SK-N-SH (cell line): ENCODE measurements around the gene HTT. TPM values are rescaled to one million over a fixed set of nuclear protein-coding genes. Genes with fewer than 3 reads are reported as not detected.

Experiments
- CTCF ChIA-PET: fragments of 300-600, 350-600 bp; formaldehyde crosslinking; extraction: SDS; loops from one replicate; lab custom pipeline; 2021; lab: Yijun Ruan, JAX
- POLR2A ChIA-PET: fragments of 350-600 bp; sonication (Branson Sonifier 250); formaldehyde crosslinking; extraction: SDS; loops from one replicate; lab custom pipeline; 2020; ENCODE audit warnings: antibody characterized with exemption, inconsistent platforms; lab: Yijun Ruan, JAX
- DNase-seq: peaks from one replicate; pipeline ENCODE4 v3.0.0; 2012
- H2AFZ ChIP-seq: fragments of 200-600 bp; sonication (generic); 2 replicates; pipeline ENCODE4 v1.8.1; 2016; ENCODE audit warnings: antibody characterized with exemption, mild to moderate bottlenecking, low read depth
- H3F3A ChIP-seq: fragments of 200-600 bp; sonication (generic); replicated peaks from 2 replicates; pipeline ENCODE3; 2016; ENCODE audit warnings: antibody characterized with exemption, mild to moderate bottlenecking; ENCODE audit not compliant: insufficient read depth
- H3K27ac ChIP-seq, 2 experiments: fragments of 200-500 bp in 1 of 2; fragments of 200-600 bp in 1 of 2; sonication (Bioruptor generic) in 1 of 2; sonication (generic), shearing (Covaris generic) in 1 of 2; 2 replicates each; pipeline versions ENCODE4 v1.5.1 to v1.6.1; 2014 to 2016; ENCODE audit warnings: low read depth in 2 of 2, inconsistent platforms in 1 of 2, low read length in 1 of 2, mild to moderate bottlenecking in 1 of 2, mixed read lengths in 1 of 2
- H3K27me3 ChIP-seq: fragments of 200-600 bp; sonication (generic), shearing (Covaris generic); 2 replicates; pipeline ENCODE4 v1.6.1; 2016; ENCODE audit warnings: mixed run types; ENCODE audit not compliant: insufficient read depth
- H3K36me3 ChIP-seq, 2 experiments: fragments of 200-500 bp in 1 of 2; fragments of 200-600 bp in 1 of 2; sonication (Bioruptor generic) in 1 of 2; sonication (generic) in 1 of 2; replicated peaks in 1 of 2; 2 replicates each; pipeline versions ENCODE3 to v1.5.1; 2014 to 2016; ENCODE audit warnings: low read length in 1 of 2, mild to moderate bottlenecking in 1 of 2; ENCODE audit not compliant: insufficient read depth in 2 of 2, control insufficient read depth in 1 of 2
- H3K4me1 ChIP-seq, 2 experiments: fragments of 200-500 bp in 1 of 2; fragments of 200-600 bp in 1 of 2; sonication (Bioruptor generic) in 1 of 2; sonication (generic), shearing (Covaris generic) in 1 of 2; 2 replicates each; pipeline versions ENCODE4 v1.5.1 to v1.6.1; 2014 to 2016; ENCODE audit warnings: low read depth in 1 of 2, low read length in 1 of 2, mixed run types in 1 of 2; ENCODE audit not compliant: insufficient read depth in 2 of 2, control insufficient read depth in 1 of 2
- H3K4me2 ChIP-seq: fragments of 200-600 bp; sonication (generic), shearing (Covaris generic); 2 replicates; pipeline ENCODE4 v1.6.1; 2017; ENCODE audit warnings: mixed run types
- H3K4me3 ChIP-seq, 2 experiments: fragments of 200-500 bp in 1 of 2; fragments of 200-600 bp in 1 of 2; sonication (Bioruptor generic) in 1 of 2; sonication (generic), shearing (Covaris generic) in 1 of 2; 2 replicates each; pipeline versions ENCODE4 v1.5.1 to v1.8.1; 2014 to 2016; ENCODE audit warnings: low read depth in 2 of 2, inconsistent platforms in 1 of 2, low read length in 1 of 2, mild to moderate bottlenecking in 1 of 2, mixed read lengths in 1 of 2, moderate library complexity in 1 of 2
- H3K79me2 ChIP-seq: fragments of 200-600 bp; sonication (generic); 2 replicates; pipeline ENCODE4 v1.8.1; 2017; ENCODE audit warnings: mild to moderate bottlenecking; ENCODE audit not compliant: insufficient read depth
- H3K9ac ChIP-seq: fragments of 200-600 bp; sonication (generic); 2 replicates; pipeline ENCODE4 v1.6.1; 2017; ENCODE audit warnings: mixed run types
- H3K9me2 ChIP-seq: fragments of 200-600 bp; sonication (generic); 2 replicates; pipeline ENCODE4 v1.6.1; 2017; ENCODE audit warnings: mixed run types
- H3K9me3 ChIP-seq: fragments of 200-600 bp; sonication (generic); 2 replicates; pipeline ENCODE4 v1.6.1; 2017; ENCODE audit warnings: mixed run types, mild to moderate bottlenecking, moderate library complexity
- H4K20me1 ChIP-seq: fragments of 200-600 bp; sonication (generic); 2 replicates; pipeline ENCODE4 v1.6.1; 2017; ENCODE audit warnings: mild to moderate bottlenecking, mixed run types; ENCODE audit not compliant: insufficient read depth
- CTCF ChIP-seq: fragments of 200-600 bp; sonication (generic); IDR thresholded peaks from 2 replicates; pipeline ENCODE4 v1.6.1; 2017; ENCODE audit warnings: antibody characterized with exemption, mild to moderate bottlenecking, moderate library complexity
- EP300 ChIP-seq, 2 experiments: IDR thresholded peaks; 2 replicates each; pipeline versions ENCODE4 v1.4.0 to v1.6.1; 2012; ENCODE audit warnings: borderline replicate concordance in 1 of 2, low read depth in 1 of 2, low read length in 1 of 2
- EZH2phosphoT487 ChIP-seq: fragments of 200-600 bp; sonication (generic); IDR thresholded peaks from 2 replicates; pipeline ENCODE4 v1.6.1; 2017; ENCODE audit warnings: low read depth, mixed run types, mild to moderate bottlenecking, antibody characterized with exemption, moderate library complexity, borderline replicate concordance
- GABPA ChIP-seq: IDR thresholded peaks from 2 replicates; pipeline ENCODE4 v1.4.0; 2012; ENCODE audit warnings: low read depth, mild to moderate bottlenecking
- GATA2 ChIP-seq: sonication (generic); formaldehyde crosslinking; IDR thresholded peaks from 2 replicates; pipeline ENCODE4 v1.5.0; 2020; ENCODE audit warnings: mild to moderate bottlenecking, missing genetic modification reagents
- IRF3 ChIP-seq: fragments of 150-350 bp; IDR thresholded peaks from 2 replicates; pipeline ENCODE4 v1.6.1; 2016; ENCODE audit warnings: mild to moderate bottlenecking, low read depth, low read length
- NFIC ChIP-seq: IDR thresholded peaks from 2 replicates; pipeline ENCODE4 v1.4.0; 2012; ENCODE audit warnings: borderline replicate concordance
- RAD21 ChIP-seq: IDR thresholded peaks from 2 replicates; pipeline ENCODE4 v1.6.1; 2012; ENCODE audit warnings: mild to moderate bottlenecking, low read length
- RCOR1 ChIP-seq: fragments of 150-350 bp; IDR thresholded peaks from 2 replicates; pipeline ENCODE4 v1.6.1; 2017; ENCODE audit warnings: antibody characterized with exemption, low read length
- REST ChIP-seq: IDR thresholded peaks from 2 replicates; pipeline ENCODE4 v1.6.1; 2012; ENCODE audit warnings: mild to moderate bottlenecking, low read depth, low read length, moderate library complexity
- RFX5 ChIP-seq: IDR thresholded peaks from 2 replicates; pipeline ENCODE4 v1.6.1; 2012; ENCODE audit warnings: mild to moderate bottlenecking, improper control_type of control experiment, low read length
- RXRA ChIP-seq: IDR thresholded peaks from 2 replicates; pipeline ENCODE4 v1.4.0; 2012; ENCODE audit warnings: low read depth, mild to moderate bottlenecking, borderline replicate concordance
- SIN3A ChIP-seq: IDR thresholded peaks from 2 replicates; pipeline ENCODE4 v1.6.1; 2012; ENCODE audit warnings: low read depth, mild to moderate bottlenecking, low read length, moderate library complexity, borderline replicate concordance
- TAF1 ChIP-seq: IDR thresholded peaks from 2 replicates; pipeline ENCODE4 v1.6.1; 2012; ENCODE audit warnings: low read depth, mild to moderate bottlenecking, low read length, moderate library complexity, borderline replicate concordance
- YY1 ChIP-seq: IDR thresholded peaks from 2 replicates; pipeline ENCODE4 v1.4.0; 2012; ENCODE audit warnings: low read depth, mild to moderate bottlenecking
- WGBS: methylation state at CpG from one replicate; pipeline ENCODE4 v1.1.6; 2017; ENCODE audit warnings: low lambda C conversion rate; 5-methylcytosine and 5-hydroxymethylcytosine counted together
- polyA plus RNA-seq, 3 experiments: library from polyadenylated mRNA; depleted of rRNA; stranded (reverse); fragments of >200 nt; gene quantifications; 2 replicates each; pipeline ENCODE4 v1.2.3, GENCODE V29; 2012
- TF ChIP-seq, protein P1 (sequence below): IDR thresholded peaks from 2 replicates; pipeline ENCODE4; 2012
- TF ChIP-seq, protein P2 (sequence below): IDR thresholded peaks from 2 replicates; pipeline ENCODE4 v1.4.0; 2012; ENCODE audit warnings: low read depth, borderline replicate concordance

HTT gene
- polyA plus RNA-seq, 1 of the 3 experiments (the other 2 are of a cell fraction): 11.3 TPM

DNA sequence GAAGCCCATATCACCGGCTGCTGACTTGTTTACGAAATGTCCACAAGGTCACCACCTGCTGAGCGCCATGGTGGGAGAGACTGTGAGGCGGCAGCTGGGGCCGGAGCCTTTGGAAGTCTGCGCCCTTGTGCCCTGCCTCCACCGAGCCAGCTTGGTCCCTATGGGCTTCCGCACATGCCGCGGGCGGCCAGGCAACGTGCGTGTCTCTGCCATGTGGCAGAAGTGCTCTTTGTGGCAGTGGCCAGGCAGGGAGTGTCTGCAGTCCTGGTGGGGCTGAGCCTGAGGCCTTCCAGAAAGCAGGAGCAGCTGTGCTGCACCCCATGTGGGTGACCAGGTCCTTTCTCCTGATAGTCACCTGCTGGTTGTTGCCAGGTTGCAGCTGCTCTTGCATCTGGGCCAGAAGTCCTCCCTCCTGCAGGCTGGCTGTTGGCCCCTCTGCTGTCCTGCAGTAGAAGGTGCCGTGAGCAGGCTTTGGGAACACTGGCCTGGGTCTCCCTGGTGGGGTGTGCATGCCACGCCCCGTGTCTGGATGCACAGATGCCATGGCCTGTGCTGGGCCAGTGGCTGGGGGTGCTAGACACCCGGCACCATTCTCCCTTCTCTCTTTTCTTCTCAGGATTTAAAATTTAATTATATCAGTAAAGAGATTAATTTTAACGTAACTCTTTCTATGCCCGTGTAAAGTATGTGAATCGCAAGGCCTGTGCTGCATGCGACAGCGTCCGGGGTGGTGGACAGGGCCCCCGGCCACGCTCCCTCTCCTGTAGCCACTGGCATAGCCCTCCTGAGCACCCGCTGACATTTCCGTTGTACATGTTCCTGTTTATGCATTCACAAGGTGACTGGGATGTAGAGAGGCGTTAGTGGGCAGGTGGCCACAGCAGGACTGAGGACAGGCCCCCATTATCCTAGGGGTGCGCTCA is 165.8 kb downstream of the HTT start:
- H4K20me1 ChIP-seq: no peaks in the 10 kb centered on the region
- no peak overlapping the region for H2AFZ ChIP-seq
- DNase-seq: no peak
- H3K27ac ChIP-seq: peak overlapping the region in 1 of 2 experiments; percentile 50; a peak in 1 of 4 replicates
- ChIA-PET POLR2A (no interaction called here), CTCF (interaction anchor here (1.4 kb wide), 1 partner anchor 15 kb away, joined by 5 read pairs; no protein-coding TSS in a partner anchor)
- no peaks in the 10 kb centered on the region for H3F3A ChIP-seq
- no peaks in the 10 kb centered on the region for H3K9me3 ChIP-seq
- no peaks in the 10 kb centered on the region for H3K79me2 ChIP-seq
- 82% methylated on average over 15 of the region's 29 CpGs for WGBS
- H3K27me3 ChIP-seq: no peaks in the 10 kb centered on the region
- TF ChIP-seq TAF1 (no peak), GATA2 (no peak), NFIC (no peak), EZH2phosphoT487 (no peak), IRF3 (no peak), CTCF (no peak), RAD21 (no peak), SIN3A (no peak), REST (no peak), RXRA (no peak), RFX5 (no peak), YY1 (no peak), EP300 (IDR thresholded peaks at IDR 0.05; ENCODE audit: borderline replicate concordance in 1 of 2, low read depth in 1 of 2, low read length in 1 of 2) (no peak), RCOR1 (no peak), GABPA (no peak)
- TF ChIP-seq, protein P1, sequence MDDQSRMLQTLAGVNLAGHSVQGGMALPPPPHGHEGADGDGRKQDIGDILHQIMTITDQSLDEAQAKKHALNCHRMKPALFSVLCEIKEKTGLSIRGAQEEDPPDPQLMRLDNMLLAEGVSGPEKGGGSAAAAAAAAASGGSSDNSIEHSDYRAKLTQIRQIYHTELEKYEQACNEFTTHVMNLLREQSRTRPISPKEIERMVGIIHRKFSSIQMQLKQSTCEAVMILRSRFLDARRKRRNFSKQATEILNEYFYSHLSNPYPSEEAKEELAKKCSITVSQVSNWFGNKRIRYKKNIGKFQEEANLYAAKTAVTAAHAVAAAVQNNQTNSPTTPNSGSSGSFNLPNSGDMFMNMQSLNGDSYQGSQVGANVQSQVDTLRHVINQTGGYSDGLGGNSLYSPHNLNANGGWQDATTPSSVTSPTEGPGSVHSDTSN: no peak
- TF ChIP-seq, protein P2, sequence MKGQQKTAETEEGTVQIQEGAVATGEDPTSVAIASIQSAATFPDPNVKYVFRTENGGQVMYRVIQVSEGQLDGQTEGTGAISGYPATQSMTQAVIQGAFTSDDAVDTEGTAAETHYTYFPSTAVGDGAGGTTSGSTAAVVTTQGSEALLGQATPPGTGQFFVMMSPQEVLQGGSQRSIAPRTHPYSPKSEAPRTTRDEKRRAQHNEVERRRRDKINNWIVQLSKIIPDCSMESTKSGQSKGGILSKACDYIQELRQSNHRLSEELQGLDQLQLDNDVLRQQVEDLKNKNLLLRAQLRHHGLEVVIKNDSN: no peak
- H3K4me1 ChIP-seq: peaks cover 0 to 23% of the 10 kb centered on the region in 2 experiments; a peak in 1 of 4 replicates
- no peak overlapping the region for H3K4me2 ChIP-seq
- H3K9me2 ChIP-seq: no peaks in the 10 kb centered on the region
- H3K9ac ChIP-seq: no peak overlapping the region
- H3K36me3 ChIP-seq: peaks cover 0 to 60% of the 10 kb centered on the region in 2 experiments
- no peak overlapping the region for H3K4me3 ChIP-seq
